HEK293 (cell line): ENCODE results near the gene ENDOG.
A peak's percentile ranks its signal among the peaks of the same experiment; 100 is the strongest.

Experiments
- EGR2 ChIP-seq: fragments of 450-650 bp; formaldehyde crosslinking; IDR thresholded peaks from 2 replicates; pipeline ENCODE4 v1.5.1; 2016; ENCODE audit warnings: low read depth, missing biosample characterization, missing genetic modification characterization
- KLF16 ChIP-seq: fragments of 450-650 bp; formaldehyde crosslinking; IDR thresholded peaks from 2 replicates; pipeline ENCODE4 v1.5.1; 2017; ENCODE audit warnings: missing biosample characterization, missing genetic modification characterization
- KLF7 ChIP-seq: fragments of 450-650 bp; formaldehyde crosslinking; IDR thresholded peaks from 2 replicates; pipeline ENCODE4 v1.5.1; 2016; ENCODE audit warnings: missing biosample characterization, missing genetic modification characterization, borderline replicate concordance
- PBX3 ChIP-seq: sonication (generic); formaldehyde crosslinking; IDR thresholded peaks from 2 replicates; pipeline ENCODE4 v1.8.1; 2022; ENCODE audit warnings: mild to moderate bottlenecking, moderate library complexity, missing genetic modification reagents
- RBAK ChIP-seq: fragments of 450-650 bp; formaldehyde crosslinking; IDR thresholded peaks from 2 replicates; pipeline ENCODE4 v1.5.1; 2016; ENCODE audit warnings: missing biosample characterization, missing genetic modification characterization
- REPIN1 ChIP-seq: fragments of 450-650 bp; formaldehyde crosslinking; IDR thresholded peaks from 2 replicates; pipeline ENCODE4 v1.5.1; 2017; ENCODE audit warnings: missing biosample characterization, missing genetic modification characterization, low read depth
- SETDB1 ChIP-seq: IDR thresholded peaks from one replicate; pipeline ENCODE4 v1.6.1; 2017; ENCODE audit warnings: mild to moderate bottlenecking, low read length, moderate library complexity, mixed read lengths; ENCODE audit not compliant: insufficient read length
- TRIM28 ChIP-seq: IDR thresholded peaks from 2 replicates; pipeline ENCODE4 v1.6.1; 2011; ENCODE audit warnings: low read length, control low read depth, borderline replicate concordance
- ZBTB44 ChIP-seq: fragments of 450-650 bp; IDR thresholded peaks from 2 replicates; pipeline ENCODE4 v1.5.1; 2018; ENCODE audit warnings: missing biosample characterization, mild to moderate bottlenecking, missing genetic modification characterization
- ZBTB48 ChIP-seq: fragments of 450-650 bp; formaldehyde crosslinking; IDR thresholded peaks from 2 replicates; pipeline ENCODE4 v1.5.1; 2016; ENCODE audit warnings: missing biosample characterization, missing genetic modification characterization
- ZIC2 ChIP-seq: fragments of 450-650 bp; formaldehyde crosslinking; IDR thresholded peaks from 2 replicates; pipeline ENCODE4 v1.5.1; 2016; ENCODE audit warnings: missing biosample characterization, missing genetic modification characterization
- ZNF324 ChIP-seq: fragments of 450-650 bp; formaldehyde crosslinking; IDR thresholded peaks from 2 replicates; pipeline ENCODE4 v1.5.1; 2016; ENCODE audit warnings: missing biosample characterization, missing genetic modification characterization
- ZNF354C ChIP-seq: fragments of 450-650 bp; formaldehyde crosslinking; IDR thresholded peaks from 2 replicates; pipeline ENCODE4 v1.5.1; 2016; ENCODE audit warnings: missing biosample characterization, missing genetic modification characterization, low read depth, borderline replicate concordance
- ZNF580 ChIP-seq: fragments of 450-650 bp; formaldehyde crosslinking; IDR thresholded peaks from 2 replicates; pipeline ENCODE4 v1.5.1; 2016; ENCODE audit warnings: missing biosample characterization, missing genetic modification characterization
- ZNF585B ChIP-seq: fragments of 450-650 bp; formaldehyde crosslinking; IDR thresholded peaks from 2 replicates; pipeline ENCODE4 v1.5.1; 2016; ENCODE audit warnings: missing biosample characterization, missing genetic modification characterization
- ZNF629 ChIP-seq: fragments of 450-650 bp; formaldehyde crosslinking; IDR thresholded peaks from 2 replicates; pipeline ENCODE4 v1.5.1; 2017; ENCODE audit warnings: missing biosample characterization, missing genetic modification characterization
- ZNF670 ChIP-seq: fragments of 450-650 bp; formaldehyde crosslinking; IDR thresholded peaks from 2 replicates; pipeline ENCODE4 v1.5.1; 2016; ENCODE audit warnings: missing biosample characterization, missing genetic modification characterization, low read depth
- ZNF707 ChIP-seq: fragments of 450-650 bp; formaldehyde crosslinking; IDR thresholded peaks from 2 replicates; pipeline ENCODE4 v1.5.1; 2016; ENCODE audit warnings: missing biosample characterization, missing genetic modification characterization
- ZNF777 ChIP-seq: fragments of 450-650 bp; formaldehyde crosslinking; IDR thresholded peaks from 2 replicates; pipeline ENCODE4 v1.5.1; 2017; ENCODE audit warnings: missing biosample characterization, missing genetic modification characterization, borderline replicate concordance
- ZNF830 ChIP-seq: fragments of 450-650 bp; IDR thresholded peaks from 2 replicates; pipeline ENCODE4 v1.5.0; 2018; ENCODE audit warnings: missing biosample characterization, missing genetic modification characterization, low read depth, mild to moderate bottlenecking, moderate library complexity
- TF ChIP-seq, protein P1 (sequence below): fragments of 450-650 bp; formaldehyde crosslinking; IDR thresholded peaks from 2 replicates; pipeline ENCODE4 v1.5.1; 2016; ENCODE audit warnings: missing biosample characterization, missing genetic modification characterization, borderline replicate concordance
- TF ChIP-seq, protein P2 (sequence below): fragments of 450-650 bp; formaldehyde crosslinking; IDR thresholded peaks from 2 replicates; pipeline ENCODE4 v1.5.1; 2017; ENCODE audit warnings: missing biosample characterization, missing genetic modification characterization
- TF ChIP-seq, protein P3 (sequence below): fragments of 450-650 bp; formaldehyde crosslinking; IDR thresholded peaks from 2 replicates; pipeline ENCODE4 v1.5.1; 2017; ENCODE audit warnings: missing biosample characterization, mild to moderate bottlenecking, missing genetic modification characterization, moderate library complexity

ENDOG gene

DNA sequence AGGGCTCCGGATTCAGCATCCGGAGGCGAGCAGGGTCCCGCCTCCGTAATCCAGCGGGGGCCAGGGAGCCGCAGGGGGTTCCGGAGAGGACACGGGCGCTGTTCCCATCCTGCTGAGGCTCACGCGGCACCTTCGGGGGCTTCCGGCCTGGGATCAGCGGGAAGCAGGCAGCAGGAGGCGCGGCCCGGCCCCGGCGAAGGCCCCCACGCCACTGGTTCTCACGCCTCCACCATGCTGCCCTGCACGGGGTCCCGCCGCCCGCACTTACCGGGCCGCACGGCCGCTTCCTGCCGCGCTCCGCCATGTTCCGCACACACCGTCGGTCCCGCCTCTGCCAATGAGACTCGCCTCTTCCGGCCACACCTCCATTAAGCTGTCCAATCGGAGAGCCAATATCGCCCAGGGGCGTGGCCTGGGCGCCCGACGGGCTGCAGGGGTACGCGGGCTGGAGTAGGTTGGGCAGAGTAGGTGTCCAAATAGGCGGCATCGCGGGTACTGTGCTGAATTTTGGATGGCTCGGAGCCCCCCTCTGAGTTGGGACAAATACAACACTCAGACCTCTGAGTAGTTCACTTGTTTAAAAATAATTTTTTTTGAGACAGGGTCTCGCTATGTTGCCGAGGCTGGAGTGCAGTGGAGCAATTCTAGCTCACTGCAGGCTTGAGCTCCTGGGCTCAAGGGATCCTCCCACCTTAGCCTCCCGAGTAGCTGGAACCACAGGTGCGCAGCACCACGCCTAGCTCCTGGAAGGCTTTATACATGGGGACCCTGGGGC is 11.4 kb downstream of the ENDOG start, which contains the start of gene SPOUT1 (continued):
- TF ChIP-seq REPIN1 (tag by site-specific recombination), result no peak
- peak; percentile 72; the same call in 1 of the 2 replicates for TF ChIP-seq PBX3
- TF ChIP-seq, protein P1, sequence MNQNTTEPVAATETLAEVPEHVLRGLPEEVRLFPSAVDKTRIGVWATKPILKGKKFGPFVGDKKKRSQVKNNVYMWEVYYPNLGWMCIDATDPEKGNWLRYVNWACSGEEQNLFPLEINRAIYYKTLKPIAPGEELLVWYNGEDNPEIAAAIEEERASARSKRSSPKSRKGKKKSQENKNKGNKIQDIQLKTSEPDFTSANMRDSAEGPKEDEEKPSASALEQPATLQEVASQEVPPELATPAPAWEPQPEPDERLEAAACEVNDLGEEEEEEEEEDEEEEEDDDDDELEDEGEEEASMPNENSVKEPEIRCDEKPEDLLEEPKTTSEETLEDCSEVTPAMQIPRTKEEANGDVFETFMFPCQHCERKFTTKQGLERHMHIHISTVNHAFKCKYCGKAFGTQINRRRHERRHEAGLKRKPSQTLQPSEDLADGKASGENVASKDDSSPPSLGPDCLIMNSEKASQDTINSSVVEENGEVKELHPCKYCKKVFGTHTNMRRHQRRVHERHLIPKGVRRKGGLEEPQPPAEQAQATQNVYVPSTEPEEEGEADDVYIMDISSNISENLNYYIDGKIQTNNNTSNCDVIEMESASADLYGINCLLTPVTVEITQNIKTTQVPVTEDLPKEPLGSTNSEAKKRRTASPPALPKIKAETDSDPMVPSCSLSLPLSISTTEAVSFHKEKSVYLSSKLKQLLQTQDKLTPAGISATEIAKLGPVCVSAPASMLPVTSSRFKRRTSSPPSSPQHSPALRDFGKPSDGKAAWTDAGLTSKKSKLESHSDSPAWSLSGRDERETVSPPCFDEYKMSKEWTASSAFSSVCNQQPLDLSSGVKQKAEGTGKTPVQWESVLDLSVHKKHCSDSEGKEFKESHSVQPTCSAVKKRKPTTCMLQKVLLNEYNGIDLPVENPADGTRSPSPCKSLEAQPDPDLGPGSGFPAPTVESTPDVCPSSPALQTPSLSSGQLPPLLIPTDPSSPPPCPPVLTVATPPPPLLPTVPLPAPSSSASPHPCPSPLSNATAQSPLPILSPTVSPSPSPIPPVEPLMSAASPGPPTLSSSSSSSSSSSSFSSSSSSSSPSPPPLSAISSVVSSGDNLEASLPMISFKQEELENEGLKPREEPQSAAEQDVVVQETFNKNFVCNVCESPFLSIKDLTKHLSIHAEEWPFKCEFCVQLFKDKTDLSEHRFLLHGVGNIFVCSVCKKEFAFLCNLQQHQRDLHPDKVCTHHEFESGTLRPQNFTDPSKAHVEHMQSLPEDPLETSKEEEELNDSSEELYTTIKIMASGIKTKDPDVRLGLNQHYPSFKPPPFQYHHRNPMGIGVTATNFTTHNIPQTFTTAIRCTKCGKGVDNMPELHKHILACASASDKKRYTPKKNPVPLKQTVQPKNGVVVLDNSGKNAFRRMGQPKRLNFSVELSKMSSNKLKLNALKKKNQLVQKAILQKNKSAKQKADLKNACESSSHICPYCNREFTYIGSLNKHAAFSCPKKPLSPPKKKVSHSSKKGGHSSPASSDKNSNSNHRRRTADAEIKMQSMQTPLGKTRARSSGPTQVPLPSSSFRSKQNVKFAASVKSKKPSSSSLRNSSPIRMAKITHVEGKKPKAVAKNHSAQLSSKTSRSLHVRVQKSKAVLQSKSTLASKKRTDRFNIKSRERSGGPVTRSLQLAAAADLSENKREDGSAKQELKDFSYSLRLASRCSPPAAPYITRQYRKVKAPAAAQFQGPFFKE (tag by site-specific recombination), result no peak
- TF ChIP-seq ZNF354C (tag by site-specific recombination), result no peak
- no peak for TF ChIP-seq ZNF707 (tag by site-specific recombination)
- peak; percentile 52; the same call in 1 of the 2 replicates for TF ChIP-seq ZNF629 (tag by site-specific recombination)
- TF ChIP-seq RBAK (tag by site-specific recombination), result no peak
- no peak for TF ChIP-seq ZNF777 (tag by site-specific recombination)
- no peak for TF ChIP-seq TRIM28
- no peak for TF ChIP-seq SETDB1
- no peak for TF ChIP-seq ZBTB44 (tag by site-specific recombination)
- TF ChIP-seq ZNF670, result no peak
- TF ChIP-seq ZNF324 (tag by site-specific recombination), result peak; percentile 74; the same call in 1 of the 2 replicates
- TF ChIP-seq ZIC2 (tag by site-specific recombination), result peak; percentile 99
- TF ChIP-seq, protein P2, sequence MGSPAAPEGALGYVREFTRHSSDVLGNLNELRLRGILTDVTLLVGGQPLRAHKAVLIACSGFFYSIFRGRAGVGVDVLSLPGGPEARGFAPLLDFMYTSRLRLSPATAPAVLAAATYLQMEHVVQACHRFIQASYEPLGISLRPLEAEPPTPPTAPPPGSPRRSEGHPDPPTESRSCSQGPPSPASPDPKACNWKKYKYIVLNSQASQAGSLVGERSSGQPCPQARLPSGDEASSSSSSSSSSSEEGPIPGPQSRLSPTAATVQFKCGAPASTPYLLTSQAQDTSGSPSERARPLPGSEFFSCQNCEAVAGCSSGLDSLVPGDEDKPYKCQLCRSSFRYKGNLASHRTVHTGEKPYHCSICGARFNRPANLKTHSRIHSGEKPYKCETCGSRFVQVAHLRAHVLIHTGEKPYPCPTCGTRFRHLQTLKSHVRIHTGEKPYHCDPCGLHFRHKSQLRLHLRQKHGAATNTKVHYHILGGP, result no peak
- 0 out of 2 replicates have a peak, but pooled peaks have one; percentile 57 for TF ChIP-seq KLF7
- TF ChIP-seq ZNF830, result no peak
- no peak; the same call in 1 of the 2 replicates for TF ChIP-seq KLF16 (tag by site-specific recombination)
- peak; percentile 84 for TF ChIP-seq EGR2 (tag by site-specific recombination)
- peak; percentile 86 for TF ChIP-seq ZBTB48 (tag by site-specific recombination)
- no peak for TF ChIP-seq ZNF585B (tag by site-specific recombination)
- TF ChIP-seq, protein P3, sequence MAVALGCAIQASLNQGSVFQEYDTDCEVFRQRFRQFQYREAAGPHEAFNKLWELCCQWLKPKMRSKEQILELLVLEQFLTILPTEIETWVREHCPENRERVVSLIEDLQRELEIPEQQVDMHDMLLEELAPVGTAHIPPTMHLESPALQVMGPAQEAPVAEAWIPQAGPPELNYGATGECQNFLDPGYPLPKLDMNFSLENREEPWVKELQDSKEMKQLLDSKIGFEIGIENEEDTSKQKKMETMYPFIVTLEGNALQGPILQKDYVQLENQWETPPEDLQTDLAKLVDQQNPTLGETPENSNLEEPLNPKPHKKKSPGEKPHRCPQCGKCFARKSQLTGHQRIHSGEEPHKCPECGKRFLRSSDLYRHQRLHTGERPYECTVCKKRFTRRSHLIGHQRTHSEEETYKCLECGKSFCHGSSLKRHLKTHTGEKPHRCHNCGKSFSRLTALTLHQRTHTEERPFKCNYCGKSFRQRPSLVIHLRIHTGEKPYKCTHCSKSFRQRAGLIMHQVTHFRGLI (tag by site-specific recombination), result peak; percentile 99
- TF ChIP-seq ZNF580 (tag by site-specific recombination), result no peak
